Activated B cell treated with CpG ODN at 0.5 μM for 24 hours (primary cell): ENCODE measurements around the gene POLE. TPM values are rescaled to one million over a fixed set of nuclear protein-coding genes. Genes with fewer than 3 reads are reported as not detected.
"Not testable (repeated sequence)": the region's sequence is repeated elsewhere in the genome, so short reads cannot be mapped to it uniquely, and the experiment has no call there.

ENCODE experiments used
- ATAC-seq: fragments of 200-7000 bp; cut with Tn5 transposase; one replicate; pipeline ENCODE4 v1.10.0; 2021; ENCODE audit warnings: low read depth, mild to moderate bottlenecking, moderate library complexity
- CTCF ChIA-PET: fragments of 350-600 bp; sonication (Branson Sonifier 250); formaldehyde crosslinking; loops from one replicate; lab custom pipeline; 2021; ENCODE audit warnings: antibody characterized with exemption; lab: Charles Lee
- POLR2A ChIA-PET: fragments of 350-600 bp; sonication (Branson Sonifier 250); formaldehyde crosslinking; loops from one replicate; lab custom pipeline; 2021; ENCODE audit warnings: antibody characterized with exemption; lab: Charles Lee
- DNase-seq: peaks from one replicate; pipeline ENCODE4 v3.0.0; 2022
- H3K27ac Mint-ChIP-seq: one replicate; pipeline ENCODE4 v1.8.0; 2020; ENCODE audit warnings: mixed read lengths
- H3K27me3 Mint-ChIP-seq: one replicate; pipeline ENCODE4 v1.8.0; 2021; ENCODE audit warnings: mixed read lengths
- H3K36me3 Mint-ChIP-seq: one replicate; pipeline ENCODE4 v1.8.0; 2021; ENCODE audit warnings: low read depth, mixed read lengths
- H3K4me1 Mint-ChIP-seq: one replicate; pipeline ENCODE4 v1.8.0; 2021; ENCODE audit warnings: mixed read lengths
- H3K4me3 Mint-ChIP-seq: one replicate; pipeline ENCODE4 v1.8.0; 2020; ENCODE audit warnings: mild to moderate bottlenecking, mixed read lengths
- H3K9me3 Mint-ChIP-seq: one replicate; pipeline ENCODE4 v1.8.0; 2020; ENCODE audit warnings: mixed read lengths
- CTCF ChIP-seq: fragments of 200-600 bp; IDR thresholded peaks from one replicate; pipeline ENCODE4 v1.8.0; 2022; ENCODE audit warnings: antibody characterized with exemption, mild to moderate bottlenecking
- intact Hi-C: fragments of 100-400 bp; cut with micrococcal nuclease; formaldehyde crosslinking; loops from one replicate; pipeline ENCODE4 v1.15.1; 2024
- total RNA-seq: library from RNA; stranded (reverse); gene quantifications from 2 replicates; pipeline ENCODE4 v1.2.3, GENCODE V29; 2022

POLE gene
- total RNA-seq, 1 donor from 2014 or later, result 64.3 TPM

GRCh38 chr12:132600048-132601032 lies 86.8 kb downstream of the POLE start:
- TF ChIP-seq CTCF, result no peak
- intact Hi-C loops, result loop anchor here (1.0 to 2.0 kb wide), 2 partner anchors 15 to 38 kb away; no protein-coding TSS in a partner anchor
- H3K27me3 Mint-ChIP-seq, result peaks cover 18% of the 10 kb centered on the region

GRCh38 chr12:132599502-132599901 lies 87.6 kb downstream of the POLE start:
- H3K27ac Mint-ChIP-seq, H3K36me3 Mint-ChIP-seq, ATAC-seq, POLR2A ChIA-PET, H3K9me3 Mint-ChIP-seq, DNase-seq: not testable (repeated sequence)
- Mint-ChIP-seq H3K4me3 (peak overlapping the region; percentile 15), H3K27me3 (peaks cover 14% of the 10 kb centered on the region), H3K4me1 (peaks cover 27% of the 10 kb centered on the region)
- CTCF ChIA-PET, result interaction anchor here (1.1 to 2.1 kb wide), 3 partner anchors 9 to 39 kb away, joined by 3 to 13 read pairs (median 3); no protein-coding TSS in a partner anchor
- intact Hi-C loops, result loop anchor here (5.0 kb wide), 1 partner anchor 112 kb away; no protein-coding TSS in a partner anchor

More at GRCh38 chr12:132600048-132601032, 86.8 kb downstream of the POLE start:
- H3K27ac Mint-ChIP-seq, result no peak overlapping the region
- ChIA-PET POLR2A (no interaction called here), CTCF (interaction anchor here (1.1 to 2.1 kb wide), 5 partner anchors 8 to 185 kb away, joined by 3 to 13 read pairs (median 3); no protein-coding TSS in a partner anchor)
- peaks cover 2% of the 10 kb centered on the region for H3K36me3 Mint-ChIP-seq
- H3K4me3 Mint-ChIP-seq, result peak overlapping the region; percentile 79
- ATAC-seq (peak; percentile 57), DNase-seq (no peak)
- H3K9me3 Mint-ChIP-seq, result no peaks in the 10 kb centered on the region
- H3K4me1 Mint-ChIP-seq, result peaks cover 27% of the 10 kb centered on the region

GRCh38 chr12:132597333-132598316 lies 89.5 kb downstream of the POLE start:
- peaks cover 2% of the 10 kb centered on the region for H3K36me3 Mint-ChIP-seq
- TF ChIP-seq CTCF, result no peak
- peaks cover 10% of the 10 kb centered on the region for H3K27me3 Mint-ChIP-seq
- no peaks in the 10 kb centered on the region for H3K9me3 Mint-ChIP-seq
- peak overlapping the region; percentile 57 for H3K27ac Mint-ChIP-seq
- ATAC-seq, result peak; percentile 63
- ChIA-PET POLR2A (no interaction called here), CTCF (no interaction called here)
- H3K4me3 Mint-ChIP-seq, result peak overlapping the region; percentile 92
- no peak for DNase-seq
- intact Hi-C loops, result loop anchor here (5.0 kb wide), 1 partner anchor 110 kb away; no protein-coding TSS in a partner anchor
- H3K4me1 Mint-ChIP-seq, result peaks cover 31% of the 10 kb centered on the region

- intact Hi-C loops, result loop anchor here (5.0 kb wide), 1 partner anchor 109 kb away; no protein-coding TSS in a partner anchor
- peaks cover 2% of the 10 kb centered on the region for H3K36me3 Mint-ChIP-seq
- POLR2A ChIA-PET, result interaction anchor here (0.6 kb wide), 1 partner anchor 9 kb away, joined by 8 read pairs; no protein-coding TSS in a partner anchor
- peak overlapping the region; percentile 35 for H3K4me3 Mint-ChIP-seq
- no peak for TF ChIP-seq CTCF
- H3K4me1 Mint-ChIP-seq, result peaks cover 30% of the 10 kb centered on the region
- DNase-seq (no peak), ATAC-seq (no peak)
- CTCF ChIA-PET, result interaction anchor here (1.9 kb wide), 1 partner anchor 19 kb away, joined by 6 read pairs; no protein-coding TSS in a partner anchor
- H3K9me3 Mint-ChIP-seq, result no peaks in the 10 kb centered on the region
- H3K27me3 Mint-ChIP-seq, result peaks cover 6% of the 10 kb centered on the region
- no peak overlapping the region for H3K27ac Mint-ChIP-seq
These were observed 91.1 kb downstream of the POLE start for GRCh38 chr12:132596016-132596415.

GRCh38 chr12:132595183-132595582 lies 92.0 kb downstream of the POLE start:
- peaks cover 22% of the 10 kb centered on the region for H3K4me1 Mint-ChIP-seq
- no peak overlapping the region for H3K4me3 Mint-ChIP-seq
- H3K27me3 Mint-ChIP-seq, result peaks cover 6% of the 10 kb centered on the region
- intact Hi-C loops, result loop anchor here (5.0 kb wide), 1 partner anchor 108 kb away; no protein-coding TSS in a partner anchor
- POLR2A ChIA-PET, result no interaction called here
- H3K9me3 Mint-ChIP-seq, result no peaks in the 10 kb centered on the region
- CTCF ChIA-PET, result interaction anchor here (1.9 kb wide), 1 partner anchor 20 kb away, joined by 6 read pairs; no protein-coding TSS in a partner anchor
- DNase-seq (no peak), ATAC-seq (no peak)
- peaks cover 2% of the 10 kb centered on the region for H3K36me3 Mint-ChIP-seq
- no peak for TF ChIP-seq CTCF
- H3K27ac Mint-ChIP-seq, result no peak overlapping the region
